HepG2 (cell line): ENCODE data around the gene KIF2C. TPM values are rescaled to one million over a fixed set of nuclear protein-coding genes. Genes with fewer than 3 reads are reported as not detected.

ENCODE experiments used
- FOXK2 ChIP-seq: fragments of 450-650 bp; IDR thresholded peaks from 2 replicates; pipeline ENCODE4 v1.6.1; 2016
- GATAD2A ChIP-seq: IDR thresholded peaks from 2 replicates; pipeline ENCODE4 v1.6.1; 2016
- HNRNPK ChIP-seq: fragments of 200-400 bp; formaldehyde crosslinking; IDR thresholded peaks from 2 replicates; pipeline ENCODE4 v1.6.1; 2018; ENCODE audit warnings: low read length, low read depth, moderate library complexity, mild to moderate bottlenecking; ENCODE audit not compliant: poor library complexity, severe bottlenecking
- HOXA5 ChIP-seq: sonication (generic); formaldehyde crosslinking; IDR thresholded peaks from 2 replicates; pipeline ENCODE4 v1.4.0; 2020; ENCODE audit warnings: missing genetic modification reagents
- HOXA7 ChIP-seq: sonication (generic); formaldehyde crosslinking; IDR thresholded peaks from 2 replicates; pipeline ENCODE4 v1.8.1; 2022; ENCODE audit warnings: mild to moderate bottlenecking, missing genetic modification reagents, moderate library complexity
- KLF13 ChIP-seq: sonication (generic); formaldehyde crosslinking; IDR thresholded peaks from 2 replicates; pipeline ENCODE4 v1.4.0; 2020; ENCODE audit warnings: mild to moderate bottlenecking, missing genetic modification reagents
- MAZ ChIP-seq, 2 experiments: sonication (generic) in 1 of 2; formaldehyde crosslinking in 1 of 2; IDR thresholded peaks; 2 replicates each; pipeline versions ENCODE4 v1.5.0 to v1.6.1; 2012 to 2020; ENCODE audit warnings: low read depth in 2 of 2, mild to moderate bottlenecking in 2 of 2, borderline replicate concordance in 1 of 2, improper control_type of control experiment in 1 of 2, low read length in 1 of 2, missing genetic modification reagents in 1 of 2, moderate library complexity in 1 of 2
- MBD4 ChIP-seq: IDR thresholded peaks from 2 replicates; pipeline ENCODE4 v1.6.1; 2012; ENCODE audit warnings: low read length, inconsistent platforms, borderline replicate concordance
- NFYB ChIP-seq: sonication (generic); formaldehyde crosslinking; IDR thresholded peaks from 2 replicates; pipeline ENCODE4 v1.4.0; 2020; ENCODE audit warnings: missing genetic modification reagents
- SALL2 ChIP-seq: sonication (generic); formaldehyde crosslinking; IDR thresholded peaks from 2 replicates; pipeline ENCODE4 v1.8.1; 2023; ENCODE audit warnings: mild to moderate bottlenecking, missing genetic modification reagents, inconsistent platforms
- ZNF235 ChIP-seq: sonication (generic); formaldehyde crosslinking; IDR thresholded peaks from 2 replicates; pipeline ENCODE4 v1.8.1; 2023; ENCODE audit warnings: mild to moderate bottlenecking, missing genetic modification reagents, borderline replicate concordance
- ZNF251 ChIP-seq: sonication (generic); formaldehyde crosslinking; IDR thresholded peaks from 2 replicates; pipeline ENCODE4 v1.9.0; 2021; ENCODE audit warnings: mild to moderate bottlenecking, missing genetic modification reagents
- ZNF256 ChIP-seq: sonication (generic); formaldehyde crosslinking; conservative IDR thresholded peaks from 2 replicates; pipeline ENCODE4 v1.4.0; 2020; ENCODE audit warnings: missing genetic modification reagents
- ZNF562 ChIP-seq: sonication (generic); formaldehyde crosslinking; IDR thresholded peaks from 2 replicates; pipeline ENCODE4 v1.8.0; 2022; ENCODE audit warnings: missing genetic modification reagents, borderline replicate concordance
- polyA plus RNA-seq, 8 experiments: library from polyadenylated mRNA; depleted of rRNA in 3 of 8; stranded (reverse) in 7 of 8; unstranded in 1 of 8; fragments of >200 nt; fragmentation: Illumina TruSeq in 4 of 8; extraction: Trizol in 4 of 8; gene quantifications; 2 replicates each; pipeline versions ENCODE4 v1.2.1 to v1.2.3, GENCODE V29; 2011 to 2016; ENCODE audit warnings: low read depth in 4 of 8, missing spikeins in 1 of 8, mixed read lengths in 1 of 8; ENCODE audit not compliant: insufficient read depth in 1 of 8
- total RNA-seq, 5 experiments: library from RNA; depleted of rRNA; stranded (reverse); fragments of >200 nt; fragmentation: Illumina TruSeq; extraction: Trizol; gene quantifications; 2 replicates each; pipeline ENCODE4 v1.2.3, GENCODE V29; 2016; ENCODE audit warnings: low read depth in 1 of 5
- TF ChIP-seq, protein P1 (sequence below): sonication (generic); formaldehyde crosslinking; IDR thresholded peaks from 2 replicates; pipeline ENCODE4 v1.8.0; 2022; ENCODE audit warnings: mild to moderate bottlenecking, missing genetic modification reagents, borderline replicate concordance
- TF ChIP-seq, protein P2 (sequence below): sonication (generic); formaldehyde crosslinking; IDR thresholded peaks from 2 replicates; pipeline ENCODE4 v1.5.1; 2020; ENCODE audit warnings: missing genetic modification reagents, mild to moderate bottlenecking, borderline replicate concordance
- TF ChIP-seq, protein P3 (sequence below): sonication (generic); formaldehyde crosslinking; IDR thresholded peaks from 2 replicates; pipeline ENCODE4 v1.8.1; 2022; ENCODE audit warnings: low read depth, mild to moderate bottlenecking, missing genetic modification reagents
- TF ChIP-seq, protein P4 (sequence below): sonication (generic); formaldehyde crosslinking; IDR thresholded peaks from 2 replicates; pipeline ENCODE4 v1.8.0; 2022; ENCODE audit warnings: mild to moderate bottlenecking, missing genetic modification reagents; ENCODE audit not compliant: insufficient replicate concordance
- TF ChIP-seq, protein P5 (sequence below): sonication (generic); formaldehyde crosslinking; IDR thresholded peaks from 2 replicates; pipeline ENCODE4 v1.8.0; 2022; ENCODE audit warnings: mild to moderate bottlenecking, missing genetic modification reagents, moderate library complexity

KIF2C gene
- total and polyA plus RNA-seq, 2 of the 13 experiments (the other 11 are each of a cell fraction or from before 2014, with no cell fraction given), result 29.7 to 53.7 TPM

DNA sequence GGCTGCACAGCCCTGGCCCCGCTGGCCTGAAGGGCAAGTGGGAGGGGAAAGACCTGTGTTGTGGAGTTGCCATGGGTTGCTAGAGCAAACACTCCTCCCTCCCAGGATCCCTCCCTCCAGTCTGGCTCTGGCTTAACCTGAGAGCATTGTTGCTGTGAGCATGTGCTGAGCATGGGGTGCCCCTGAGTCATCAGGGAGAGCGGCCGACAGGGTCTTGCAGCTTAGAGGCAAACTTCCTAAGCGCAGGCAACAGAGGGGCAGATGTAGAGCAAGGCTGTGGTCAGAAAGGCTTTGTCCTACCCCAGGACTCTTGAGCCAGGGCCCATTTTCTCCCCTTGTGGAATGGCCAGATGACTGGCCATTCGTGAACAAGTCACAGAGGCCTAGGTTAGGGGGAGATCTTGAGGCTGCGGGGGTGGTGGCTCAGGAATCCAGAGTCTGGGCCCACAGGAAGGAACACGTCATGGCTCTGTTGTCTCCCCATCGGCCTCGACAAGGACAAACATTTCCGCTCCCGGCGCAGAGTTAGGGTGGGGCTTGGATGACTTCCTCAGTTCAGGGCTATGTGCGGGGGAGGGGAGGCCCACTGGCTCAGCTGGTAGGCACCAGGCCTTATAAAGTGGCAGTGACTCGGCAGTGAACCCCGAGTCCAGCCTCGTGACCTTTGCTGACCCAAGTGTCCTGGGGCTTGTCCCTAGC, 67.9 kb downstream of the KIF2C start (continued):
- TF ChIP-seq, protein P1, sequence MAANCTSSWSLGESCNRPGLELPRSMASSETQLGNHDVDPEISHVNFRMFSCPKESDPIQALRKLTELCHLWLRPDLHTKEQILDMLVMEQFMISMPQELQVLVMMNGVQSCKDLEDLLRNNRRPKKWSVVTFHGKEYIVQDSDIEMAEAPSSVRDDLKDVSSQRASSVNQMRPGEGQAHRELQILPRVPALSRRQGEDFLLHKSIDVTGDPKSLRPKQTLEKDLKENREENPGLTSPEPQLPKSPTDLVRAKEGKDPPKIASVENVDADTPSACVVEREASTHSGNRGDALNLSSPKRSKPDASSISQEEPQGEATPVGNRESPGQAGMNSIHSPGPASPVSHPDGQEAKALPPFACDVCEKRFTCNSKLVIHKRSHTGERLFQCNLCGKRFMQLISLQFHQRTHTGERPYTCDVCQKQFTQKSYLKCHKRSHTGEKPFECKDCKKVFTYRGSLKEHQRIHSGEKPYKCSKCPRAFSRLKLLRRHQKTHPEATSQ, result no peak
- TF ChIP-seq FOXK2, result peak; percentile 74; the same call in 1 of the 2 replicates
- peak; percentile 48; the same call in 1 of the 2 replicates for TF ChIP-seq SALL2 (CRISPR knock-in tag)
- no peak for TF ChIP-seq ZNF562 (CRISPR knock-in tag)
- TF ChIP-seq MBD4, result no peak
- TF ChIP-seq NFYB, result no peak
- TF ChIP-seq HOXA5 (CRISPR knock-in tag), result peak; percentile 86; the same call in 1 of the 2 replicates
- TF ChIP-seq KLF13, result 0 out of 2 replicates have a peak, but pooled peaks have one; percentile 49
- peak; percentile 76; the same call in 1 of the 2 replicates for TF ChIP-seq GATAD2A (CRISPR knock-in tag)
- TF ChIP-seq HOXA7 (CRISPR knock-in tag), result no peak
- TF ChIP-seq ZNF235 (CRISPR knock-in tag), result no peak
- no peak; the same call in 1 of the 2 replicates for TF ChIP-seq ZNF256 (CRISPR knock-in tag)
- TF ChIP-seq, protein P2, sequence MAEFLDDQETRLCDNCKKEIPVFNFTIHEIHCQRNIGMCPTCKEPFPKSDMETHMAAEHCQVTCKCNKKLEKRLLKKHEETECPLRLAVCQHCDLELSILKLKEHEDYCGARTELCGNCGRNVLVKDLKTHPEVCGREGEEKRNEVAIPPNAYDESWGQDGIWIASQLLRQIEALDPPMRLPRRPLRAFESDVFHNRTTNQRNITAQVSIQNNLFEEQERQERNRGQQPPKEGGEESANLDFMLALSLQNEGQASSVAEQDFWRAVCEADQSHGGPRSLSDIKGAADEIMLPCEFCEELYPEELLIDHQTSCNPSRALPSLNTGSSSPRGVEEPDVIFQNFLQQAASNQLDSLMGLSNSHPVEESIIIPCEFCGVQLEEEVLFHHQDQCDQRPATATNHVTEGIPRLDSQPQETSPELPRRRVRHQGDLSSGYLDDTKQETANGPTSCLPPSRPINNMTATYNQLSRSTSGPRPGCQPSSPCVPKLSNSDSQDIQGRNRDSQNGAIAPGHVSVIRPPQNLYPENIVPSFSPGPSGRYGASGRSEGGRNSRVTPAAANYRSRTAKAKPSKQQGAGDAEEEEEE (CRISPR knock-in tag), result no peak
- TF ChIP-seq ZNF251, result 0 out of 2 replicates have a peak, but pooled peaks have one; percentile 50
- TF ChIP-seq, protein P3, sequence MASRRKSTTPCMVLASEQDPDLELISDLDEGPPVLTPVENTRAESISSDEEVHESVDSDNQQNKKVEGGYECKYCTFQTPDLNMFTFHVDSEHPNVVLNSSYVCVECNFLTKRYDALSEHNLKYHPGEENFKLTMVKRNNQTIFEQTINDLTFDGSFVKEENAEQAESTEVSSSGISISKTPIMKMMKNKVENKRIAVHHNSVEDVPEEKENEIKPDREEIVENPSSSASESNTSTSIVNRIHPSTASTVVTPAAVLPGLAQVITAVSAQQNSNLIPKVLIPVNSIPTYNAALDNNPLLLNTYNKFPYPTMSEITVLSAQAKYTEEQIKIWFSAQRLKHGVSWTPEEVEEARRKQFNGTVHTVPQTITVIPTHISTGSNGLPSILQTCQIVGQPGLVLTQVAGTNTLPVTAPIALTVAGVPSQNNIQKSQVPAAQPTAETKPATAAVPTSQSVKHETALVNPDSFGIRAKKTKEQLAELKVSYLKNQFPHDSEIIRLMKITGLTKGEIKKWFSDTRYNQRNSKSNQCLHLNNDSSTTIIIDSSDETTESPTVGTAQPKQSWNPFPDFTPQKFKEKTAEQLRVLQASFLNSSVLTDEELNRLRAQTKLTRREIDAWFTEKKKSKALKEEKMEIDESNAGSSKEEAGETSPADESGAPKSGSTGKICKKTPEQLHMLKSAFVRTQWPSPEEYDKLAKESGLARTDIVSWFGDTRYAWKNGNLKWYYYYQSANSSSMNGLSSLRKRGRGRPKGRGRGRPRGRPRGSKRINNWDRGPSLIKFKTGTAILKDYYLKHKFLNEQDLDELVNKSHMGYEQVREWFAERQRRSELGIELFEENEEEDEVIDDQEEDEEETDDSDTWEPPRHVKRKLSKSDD (CRISPR knock-in tag), result peak; percentile 61
- TF ChIP-seq, protein P4, sequence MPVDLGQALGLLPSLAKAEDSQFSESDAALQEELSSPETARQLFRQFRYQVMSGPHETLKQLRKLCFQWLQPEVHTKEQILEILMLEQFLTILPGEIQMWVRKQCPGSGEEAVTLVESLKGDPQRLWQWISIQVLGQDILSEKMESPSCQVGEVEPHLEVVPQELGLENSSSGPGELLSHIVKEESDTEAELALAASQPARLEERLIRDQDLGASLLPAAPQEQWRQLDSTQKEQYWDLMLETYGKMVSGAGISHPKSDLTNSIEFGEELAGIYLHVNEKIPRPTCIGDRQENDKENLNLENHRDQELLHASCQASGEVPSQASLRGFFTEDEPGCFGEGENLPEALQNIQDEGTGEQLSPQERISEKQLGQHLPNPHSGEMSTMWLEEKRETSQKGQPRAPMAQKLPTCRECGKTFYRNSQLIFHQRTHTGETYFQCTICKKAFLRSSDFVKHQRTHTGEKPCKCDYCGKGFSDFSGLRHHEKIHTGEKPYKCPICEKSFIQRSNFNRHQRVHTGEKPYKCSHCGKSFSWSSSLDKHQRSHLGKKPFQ (CRISPR knock-in tag), result peak; percentile 51
- peak; percentile 89 for TF ChIP-seq MAZ (IDR thresholded peaks at IDR 0.05; ENCODE audit: borderline replicate concordance, low read depth, low read length)
- TF ChIP-seq MAZ (CRISPR knock-in tag; IDR thresholded peaks at IDR 0.05; ENCODE audit: low read depth), result peak; percentile 63; the same call in 1 of the 2 replicates
- no peak for TF ChIP-seq HNRNPK
- TF ChIP-seq, protein P5, sequence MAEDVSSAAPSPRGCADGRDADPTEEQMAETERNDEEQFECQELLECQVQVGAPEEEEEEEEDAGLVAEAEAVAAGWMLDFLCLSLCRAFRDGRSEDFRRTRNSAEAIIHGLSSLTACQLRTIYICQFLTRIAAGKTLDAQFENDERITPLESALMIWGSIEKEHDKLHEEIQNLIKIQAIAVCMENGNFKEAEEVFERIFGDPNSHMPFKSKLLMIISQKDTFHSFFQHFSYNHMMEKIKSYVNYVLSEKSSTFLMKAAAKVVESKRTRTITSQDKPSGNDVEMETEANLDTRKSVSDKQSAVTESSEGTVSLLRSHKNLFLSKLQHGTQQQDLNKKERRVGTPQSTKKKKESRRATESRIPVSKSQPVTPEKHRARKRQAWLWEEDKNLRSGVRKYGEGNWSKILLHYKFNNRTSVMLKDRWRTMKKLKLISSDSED (CRISPR knock-in tag), result no peak
